Fibroblast of gingiva (primary cell): ENCODE data around the gene CBL.
"Not testable (repeated sequence)": the region's sequence is repeated elsewhere in the genome, so short reads cannot be mapped to it uniquely, and the experiment has no call there.

Experiments
- DNase-seq: peaks from one replicate; pipeline ENCODE4 v3.0.0-alpha.2; 2011; ENCODE audit warnings: low read depth

The CBL gene

GRCh38 chr11:119205574-119206510, at the start of gene CBL:
CBL (plus strand) TSS chr11:119206339; CDS start chr11:119206418, 79 bp downstream.
- DNase-seq: peak; percentile 81

DNA sequence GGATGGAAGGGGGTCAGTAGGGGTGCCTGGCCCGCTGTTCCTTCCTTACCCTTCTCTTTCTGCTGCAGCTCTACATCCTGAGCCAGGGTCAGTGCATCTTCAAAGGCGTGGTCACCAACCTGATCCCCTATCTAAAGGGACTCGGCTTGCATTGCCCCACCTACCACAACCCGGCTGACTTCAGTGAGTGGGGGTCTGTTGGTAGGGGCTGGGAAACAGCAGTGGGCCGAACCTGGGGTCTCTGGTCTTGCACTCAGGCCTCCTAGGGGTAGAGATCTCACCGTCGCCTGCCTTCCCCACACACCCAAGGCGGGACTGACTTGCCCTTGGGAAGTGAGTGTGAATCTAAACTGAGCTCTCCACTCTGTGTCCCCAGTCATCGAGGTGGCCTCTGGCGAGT, 49.6 kb upstream of the CBL start:
- no peak for DNase-seq

DNA sequence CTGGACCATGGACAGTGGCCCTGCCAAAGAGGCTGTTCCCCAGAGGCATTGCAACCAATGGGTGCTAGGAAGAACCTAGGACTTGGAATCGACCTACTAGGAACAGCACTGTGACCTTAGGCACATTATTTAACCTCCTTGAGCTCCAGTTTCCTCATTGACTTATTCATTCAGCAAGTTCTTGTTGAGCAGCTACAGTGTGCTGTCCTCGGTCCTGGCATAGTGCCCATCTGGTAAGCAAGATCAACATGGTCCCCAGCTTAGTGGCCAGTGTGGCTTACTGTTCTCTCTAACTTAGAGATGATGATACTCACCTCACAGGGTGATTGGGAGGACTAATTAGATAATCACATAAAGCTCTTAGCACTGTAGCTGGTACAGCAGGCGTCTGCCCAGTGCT, 49.1 kb upstream of the CBL start:
- no peak for DNase-seq

DNA sequence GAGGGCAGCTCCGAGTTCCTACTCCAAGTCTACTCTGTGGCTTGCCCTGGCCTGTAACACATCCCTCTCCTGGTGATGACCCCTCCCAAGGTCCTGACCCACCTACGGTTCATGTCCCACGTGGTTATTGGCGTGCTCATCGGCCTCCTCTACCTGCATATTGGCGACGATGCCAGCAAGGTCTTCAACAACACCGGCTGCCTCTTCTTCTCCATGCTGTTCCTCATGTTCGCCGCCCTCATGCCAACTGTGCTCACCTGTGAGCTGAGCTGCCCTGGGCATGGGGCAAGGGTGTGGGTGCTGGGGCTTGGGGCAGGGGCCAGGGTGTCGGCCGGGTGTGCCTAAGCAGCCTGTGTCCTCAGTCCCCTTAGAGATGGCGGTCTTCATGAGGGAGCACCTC, 47.7 kb upstream of the CBL start:
- DNase-seq: no peak

- no peak for DNase-seq
These were observed 46.0 kb upstream of the CBL start for GRCh38 chr11:119160151-119160550.

- no peak for DNase-seq
These were observed 44.3 kb upstream of the CBL start for GRCh38 chr11:119161871-119162270.

- DNase-seq: peak; percentile 15
These were observed 39.6 kb upstream of the CBL start for GRCh38 chr11:119166368-119167076.

DNA sequence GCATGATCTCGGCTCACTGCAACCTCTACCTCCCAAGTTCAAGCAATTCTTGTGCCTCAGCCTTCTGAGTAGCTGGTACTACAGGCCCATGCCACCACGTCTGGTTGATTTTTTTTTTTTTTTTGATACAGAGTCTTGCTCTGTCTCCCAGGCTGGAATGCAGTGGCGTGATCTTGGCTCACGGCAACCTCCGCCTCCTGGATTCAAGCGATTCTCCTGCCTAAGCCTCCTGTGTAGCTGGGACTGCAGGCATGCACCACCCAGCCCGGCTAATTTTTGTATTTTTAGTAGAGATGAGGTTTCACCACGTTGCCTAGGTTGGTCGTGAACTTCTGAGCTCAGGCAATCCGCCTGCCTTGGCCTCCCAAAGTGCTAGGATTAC, 39.1 kb upstream of the CBL start:
- not testable (repeated sequence) for DNase-seq

GRCh38 chr11:119167933-119168332, 38.2 kb upstream of the CBL start:
- DNase-seq: no peak

- DNase-seq: peak; percentile 82
These were observed 37.5 kb upstream of the CBL start, which contains the start of gene NLRX1 for GRCh38 chr11:119168471-119169281. NLRX1 (plus strand) TSS chr11:119168725; CDS start chr11:119171404, 2,679 bp downstream.

GRCh38 chr11:119169282-119169719, 36.8 kb upstream of the CBL start:
- DNase-seq: peak; percentile 12

DNA sequence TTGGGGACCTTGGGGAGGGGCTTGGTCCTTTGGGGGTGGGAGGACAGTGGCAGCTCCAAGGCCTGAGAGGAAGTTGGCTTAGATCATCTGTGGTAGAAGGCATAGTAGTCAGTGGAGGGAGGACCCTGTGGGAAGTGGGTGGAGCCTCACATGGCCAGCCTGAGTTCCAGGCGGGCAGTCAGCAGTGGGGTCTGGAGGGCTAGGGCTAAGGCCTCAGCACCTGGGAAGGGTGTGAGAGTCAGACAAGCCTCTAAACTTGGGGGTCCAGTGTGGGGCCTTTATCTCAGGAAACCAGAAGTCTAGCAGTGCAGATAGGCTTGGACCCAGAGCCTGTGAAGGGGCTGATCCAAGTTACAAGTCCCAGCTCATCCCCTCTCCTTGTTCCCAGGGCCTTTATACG, 33.6 kb upstream of the CBL start:
- DNase-seq: no peak

GRCh38 chr11:119173453-119173852, 32.7 kb upstream of the CBL start:
- no peak for DNase-seq

DNA sequence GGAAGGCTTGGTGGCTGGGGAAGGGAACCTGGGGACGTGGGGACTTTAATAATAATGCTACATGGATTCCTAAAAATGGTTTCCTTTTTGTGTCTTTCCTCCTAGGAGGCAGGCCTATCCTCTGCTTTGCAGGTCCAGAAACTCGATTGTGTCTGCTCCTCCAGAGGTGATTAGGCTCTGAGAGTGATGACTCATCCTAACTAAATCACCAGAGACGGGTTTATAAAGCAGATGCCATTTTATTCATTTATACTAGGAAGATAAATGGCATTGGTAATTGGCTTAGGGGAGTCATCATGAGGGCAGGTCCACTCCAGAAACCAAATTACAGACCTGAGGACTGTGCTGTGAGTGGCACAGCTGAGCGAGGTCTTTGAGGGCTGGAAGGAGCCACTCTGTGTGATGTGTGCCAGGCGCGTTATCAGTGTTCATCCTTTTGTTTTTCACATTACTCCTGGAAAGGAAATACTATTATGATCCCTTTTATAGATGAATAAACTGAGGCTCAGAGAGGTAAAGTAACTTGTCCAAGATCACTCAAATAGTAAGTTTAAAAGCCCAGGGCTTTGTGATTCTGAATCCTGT, 30.6 kb upstream of the CBL start:
- DNase-seq: no peak

DNA sequence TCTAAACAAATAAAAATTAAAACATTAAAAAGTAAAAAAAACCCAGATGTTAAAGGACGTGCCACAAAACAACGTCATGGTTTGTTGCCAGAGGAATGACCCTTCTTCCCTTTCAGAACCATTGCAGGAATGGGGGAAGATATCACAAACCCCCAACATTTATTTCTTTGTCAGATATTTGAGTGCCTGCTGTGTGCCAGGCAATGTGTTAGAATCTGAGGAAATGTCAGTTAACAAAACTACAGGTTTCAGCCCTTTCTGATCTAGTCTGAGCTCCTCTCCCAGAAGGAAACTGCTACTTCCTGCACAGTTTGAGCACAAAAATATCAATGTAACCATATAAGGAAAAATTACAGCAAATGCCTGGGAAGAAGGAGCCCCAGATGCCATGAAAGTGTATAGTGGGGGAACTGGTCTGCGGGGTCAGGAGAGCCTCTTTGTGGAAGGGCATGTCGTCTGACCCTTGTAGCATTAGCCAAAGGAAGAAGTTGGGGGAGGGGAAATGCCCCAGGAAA, 27.9 kb upstream of the CBL start:
- DNase-seq: no peak

GRCh38 chr11:119179342-119179741, 26.8 kb upstream of the CBL start:
- DNase-seq: no peak

GRCh38 chr11:119179983-119180382, 26.2 kb upstream of the CBL start:
- DNase-seq: no peak

GRCh38 chr11:119180729-119181676, 25.1 kb upstream of the CBL start:
- no peak for DNase-seq

DNA sequence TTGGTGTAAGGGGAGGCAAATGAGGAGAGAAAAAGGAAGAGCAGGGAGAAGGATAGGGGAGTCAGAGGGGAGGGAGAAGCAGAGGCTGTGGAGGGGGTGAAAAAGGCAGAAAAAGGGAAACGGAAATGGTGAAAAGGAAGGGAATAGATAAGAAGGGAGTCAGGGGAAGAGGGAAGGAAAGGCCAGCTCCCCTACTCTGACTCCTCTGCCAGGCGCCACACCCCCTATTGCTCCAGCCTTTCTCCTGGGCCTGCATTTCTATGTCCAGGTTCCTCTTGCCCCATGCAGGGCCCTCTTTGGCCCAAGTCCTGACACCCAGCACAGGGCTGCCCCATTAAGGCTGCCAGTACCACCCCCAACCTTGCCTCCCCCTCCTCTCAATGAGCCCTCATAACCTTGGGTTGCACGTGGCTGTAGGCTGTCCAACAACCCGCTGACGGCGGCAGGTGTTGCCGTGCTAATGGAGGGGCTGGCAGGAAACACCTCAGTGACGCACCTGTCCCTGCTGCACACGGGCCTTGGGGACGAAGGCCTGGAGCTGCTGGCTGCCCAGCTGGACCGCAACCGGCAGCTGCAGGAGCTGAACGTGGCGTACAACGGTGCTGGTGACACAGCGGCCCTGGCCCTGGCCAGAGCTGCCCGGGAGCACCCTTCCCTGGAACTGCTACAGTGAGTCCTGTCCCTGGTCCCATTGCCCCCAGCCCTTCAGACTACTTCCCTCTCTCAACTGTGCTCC, 24.3 kb upstream of the CBL start:
- DNase-seq: no peak

DNA sequence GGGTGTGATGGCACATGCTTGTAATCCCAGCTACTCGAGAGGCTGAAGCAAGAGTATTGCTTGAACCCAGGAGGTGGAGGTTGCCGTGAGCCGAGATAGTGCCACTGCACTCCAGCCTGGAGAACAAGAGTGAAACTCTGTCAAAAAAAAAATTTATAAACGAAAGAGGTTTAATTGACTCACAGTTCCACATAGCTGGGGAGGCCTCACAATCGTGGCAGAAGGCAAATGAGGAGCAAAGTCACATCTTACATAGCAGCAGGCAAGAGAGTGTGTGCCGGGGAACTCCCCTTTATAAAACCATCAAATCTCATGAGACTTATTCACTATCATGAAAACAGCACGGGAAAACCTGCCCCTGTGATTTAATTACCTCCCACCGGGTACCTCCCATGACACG, 21.7 kb upstream of the CBL start:
- DNase-seq: not testable (repeated sequence)
